PC-3 (cell line): ENCODE results near the gene KLHL30.

Source experiments
- EZH2phosphoT487 ChIP-seq: fragments of 300-600 bp; sonication (generic); IDR thresholded peaks from 2 replicates; pipeline ENCODE4 v1.6.1; 2018; ENCODE audit warnings: mild to moderate bottlenecking, antibody characterized with exemption, low read length, borderline replicate concordance
- TF ChIP-seq, protein P1 (sequence below): fragments of 300-600 bp; sonication (generic); conservative IDR thresholded peaks from 2 replicates; pipeline ENCODE4 v1.5.1; 2017; ENCODE audit warnings: antibody characterized with exemption, low read depth, mild to moderate bottlenecking, low read length

GRCh38 chr2:238140040-238140439 is 1.6 kb downstream of the KLHL30 start:
- no peak for TF ChIP-seq EZH2phosphoT487
- TF ChIP-seq, protein P1, sequence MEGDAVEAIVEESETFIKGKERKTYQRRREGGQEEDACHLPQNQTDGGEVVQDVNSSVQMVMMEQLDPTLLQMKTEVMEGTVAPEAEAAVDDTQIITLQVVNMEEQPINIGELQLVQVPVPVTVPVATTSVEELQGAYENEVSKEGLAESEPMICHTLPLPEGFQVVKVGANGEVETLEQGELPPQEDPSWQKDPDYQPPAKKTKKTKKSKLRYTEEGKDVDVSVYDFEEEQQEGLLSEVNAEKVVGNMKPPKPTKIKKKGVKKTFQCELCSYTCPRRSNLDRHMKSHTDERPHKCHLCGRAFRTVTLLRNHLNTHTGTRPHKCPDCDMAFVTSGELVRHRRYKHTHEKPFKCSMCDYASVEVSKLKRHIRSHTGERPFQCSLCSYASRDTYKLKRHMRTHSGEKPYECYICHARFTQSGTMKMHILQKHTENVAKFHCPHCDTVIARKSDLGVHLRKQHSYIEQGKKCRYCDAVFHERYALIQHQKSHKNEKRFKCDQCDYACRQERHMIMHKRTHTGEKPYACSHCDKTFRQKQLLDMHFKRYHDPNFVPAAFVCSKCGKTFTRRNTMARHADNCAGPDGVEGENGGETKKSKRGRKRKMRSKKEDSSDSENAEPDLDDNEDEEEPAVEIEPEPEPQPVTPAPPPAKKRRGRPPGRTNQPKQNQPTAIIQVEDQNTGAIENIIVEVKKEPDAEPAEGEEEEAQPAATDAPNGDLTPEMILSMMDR, result no peak
